Neural cell (in vitro differentiated cells): ENCODE measurements around the gene STXBP1. TPM values are rescaled to one million over a fixed set of nuclear protein-coding genes. Genes with fewer than 3 reads are reported as not detected.

Experiments used
- H2AFZ ChIP-seq: fragments of 200-600, 300-800 bp; sonication (generic), shearing (Covaris generic); 2 replicates; pipeline ENCODE4 v1.6.0; 2014; ENCODE audit warnings: low read depth, mild to moderate bottlenecking, antibody characterized with exemption, low read length, moderate library complexity
- H3F3A ChIP-seq: fragments of 200-600 bp; shearing (Covaris generic); 2 replicates; pipeline ENCODE4 v1.6.1; 2016; ENCODE audit warnings: mild to moderate bottlenecking, moderate library complexity, mixed read lengths, antibody characterized with exemption, low read length; ENCODE audit not compliant: insufficient read depth, poor library complexity, severe bottlenecking
- H3K27ac ChIP-seq: fragments of 200-600, 300-800 bp; sonication (generic), shearing (Covaris generic); 2 replicates; pipeline ENCODE4 v1.5.1; 2014; ENCODE audit warnings: mild to moderate bottlenecking, low read length, moderate library complexity
- H3K27me3 ChIP-seq: fragments of 300-800, 200-600 bp; sonication (generic), shearing (Covaris generic); 2 replicates; pipeline ENCODE4 v1.6.0; 2014; ENCODE audit warnings: mild to moderate bottlenecking, low read depth, low read length, moderate library complexity; ENCODE audit not compliant: insufficient read depth
- H3K36me3 ChIP-seq: fragments of 300-800, 200-600 bp; sonication (generic), shearing (Covaris generic); 2 replicates; pipeline ENCODE4 v1.5.1; 2014; ENCODE audit warnings: mild to moderate bottlenecking, antibody characterized with exemption, low read length, moderate library complexity; ENCODE audit not compliant: insufficient read depth
- H3K4me2 ChIP-seq: fragments of 300-800, 200-600 bp; sonication (generic), shearing (Covaris generic); 2 replicates; pipeline ENCODE4 v1.6.0; 2014; ENCODE audit warnings: mild to moderate bottlenecking, low read length
- H3K4me3 ChIP-seq: fragments of 300-800, 200-600 bp; sonication (generic), shearing (Covaris generic); 2 replicates; pipeline ENCODE4 v1.5.1; 2014; ENCODE audit warnings: mild to moderate bottlenecking, low read length, moderate library complexity
- H3K79me2 ChIP-seq: fragments of 200-600 bp; shearing (Covaris generic); replicated peaks from 2 replicates; pipeline ENCODE4 v1.6.0; 2014; ENCODE audit warnings: mild to moderate bottlenecking, low read length, moderate library complexity; ENCODE audit not compliant: insufficient read depth
- H3K9ac ChIP-seq: fragments of 300-800, 200-600 bp; sonication (generic), shearing (Covaris generic); 2 replicates; pipeline ENCODE4 v1.6.1; 2016; ENCODE audit warnings: mild to moderate bottlenecking, low read length, mixed read lengths
- H3K9me2 ChIP-seq: fragments of 200-600 bp; shearing (Covaris generic); 2 replicates; pipeline ENCODE4 v1.6.1; 2016; ENCODE audit warnings: mild to moderate bottlenecking, low read length, mixed read lengths; ENCODE audit not compliant: insufficient read depth
- H3K9me3 ChIP-seq: fragments of 200-600, 300-800 bp; sonication (generic), shearing (Covaris generic); 2 replicates; pipeline ENCODE4 v1.6.1; 2016; ENCODE audit warnings: mild to moderate bottlenecking, mixed run types, low read length, moderate library complexity, mixed read lengths
- H4K20me1 ChIP-seq: fragments of 200-600 bp; shearing (Covaris generic); 2 replicates; pipeline ENCODE4 v1.6.1; 2016; ENCODE audit warnings: mild to moderate bottlenecking, mixed run types; ENCODE audit not compliant: insufficient read depth
- CTCF ChIP-seq: fragments of 450-650 bp; IDR thresholded peaks from 2 replicates; pipeline ENCODE4 v1.5.1; 2014; ENCODE audit warnings: antibody characterized with exemption, mild to moderate bottlenecking, moderate library complexity; ENCODE audit not compliant: poor library complexity, severe bottlenecking
- EP300 ChIP-seq: fragments of 450-650 bp; conservative IDR thresholded peaks from 2 replicates; pipeline ENCODE4 v1.6.1; 2014; ENCODE audit warnings: antibody characterized with exemption, mild to moderate bottlenecking, moderate library complexity; ENCODE audit not compliant: poor library complexity, severe bottlenecking
- EZH2 ChIP-seq: fragments of 200-600, 300-800 bp; shearing (Covaris generic), sonication (generic); IDR thresholded peaks from 2 replicates; pipeline ENCODE4 v1.6.1; 2014; ENCODE audit warnings: antibody characterized with exemption, low read length, borderline replicate concordance, mild to moderate bottlenecking; ENCODE audit not compliant: insufficient read depth, poor library complexity, severe bottlenecking
- MXI1 ChIP-seq: fragments of 450-650 bp; conservative IDR thresholded peaks from 2 replicates; pipeline ENCODE4 v1.6.1; 2014; ENCODE audit warnings: antibody characterized with exemption, mild to moderate bottlenecking; ENCODE audit not compliant: poor library complexity, severe bottlenecking
- POLR2AphosphoS5 ChIP-seq: IDR thresholded peaks from 2 replicates; pipeline ENCODE4 v1.6.1; 2012
- RAD21 ChIP-seq: fragments of 450-650 bp; conservative IDR thresholded peaks from 2 replicates; pipeline ENCODE4 v1.6.1; 2014; ENCODE audit warnings: antibody characterized with exemption, mild to moderate bottlenecking, moderate library complexity
- REST ChIP-seq: IDR thresholded peaks from 2 replicates; pipeline ENCODE4 v1.6.1; 2012; ENCODE audit warnings: borderline replicate concordance
- SMC3 ChIP-seq: fragments of 450-650 bp; conservative IDR thresholded peaks from 2 replicates; pipeline ENCODE4 v1.6.1; 2014; ENCODE audit warnings: antibody characterized with exemption, mild to moderate bottlenecking, moderate library complexity; ENCODE audit not compliant: poor library complexity
- TAF1 ChIP-seq: IDR thresholded peaks from 2 replicates; pipeline ENCODE4 v1.6.1; 2012; ENCODE audit warnings: low read depth
- polyA plus RNA-seq: library from polyadenylated mRNA; depleted of rRNA; stranded (reverse); fragments of >200 nt; gene quantifications from 2 replicates; pipeline ENCODE4 v1.2.3, GENCODE V29; 2014

STXBP1 gene
- polyA plus RNA-seq, 1 donor from 2014 or later = 42.5 TPM

- TF ChIP-seq EZH2 (no peak), MXI1 (no peak), TAF1 (no peak)
These were observed 16.5 kb upstream of the STXBP1 start (continued) for GRCh38 chr9:127595611-127596010.

- no peak overlapping the region for H3K4me2 ChIP-seq
- H3K9ac ChIP-seq = no peak overlapping the region
- H3K9me2 ChIP-seq = no peaks in the 10 kb centered on the region
- H3K27ac ChIP-seq = no peak overlapping the region
- no peaks in the 10 kb centered on the region for H3K36me3 ChIP-seq
- H3K9me3 ChIP-seq = no peaks in the 10 kb centered on the region
- no peaks in the 10 kb centered on the region for H3K27me3 ChIP-seq
- H3K4me3 ChIP-seq = no peak overlapping the region
- no peak overlapping the region for H2AFZ ChIP-seq
- no peaks in the 10 kb centered on the region for H3F3A ChIP-seq
- H4K20me1 ChIP-seq = no peaks in the 10 kb centered on the region
- TF ChIP-seq EP300 (no peak), POLR2AphosphoS5 (no peak), TAF1 (no peak), CTCF (no peak), EZH2 (no peak), RAD21 (no peak)
- H3K79me2 ChIP-seq = no peaks in the 10 kb centered on the region
These were observed 13.1 kb upstream of the STXBP1 start for GRCh38 chr9:127598839-127599549.

- Histone ChIP-seq H3K27me3 (no peaks in the 10 kb centered on the region), H3K9me3 (no peaks in the 10 kb centered on the region), H2AFZ (no peak overlapping the region), H3K27ac (no peak overlapping the region), H3K36me3 (no peaks in the 10 kb centered on the region), H3K9me2 (no peaks in the 10 kb centered on the region), H3F3A (no peaks in the 10 kb centered on the region), H4K20me1 (no peaks in the 10 kb centered on the region), H3K4me2 (no peak overlapping the region), H3K4me3 (no peak overlapping the region), H3K9ac (no peak overlapping the region), H3K79me2 (no peaks in the 10 kb centered on the region)
- TF ChIP-seq SMC3 (no peak), EZH2 (no peak), POLR2AphosphoS5 (no peak), RAD21 (no peak), CTCF (no peak), MXI1 (no peak), EP300 (no peak), REST (no peak), TAF1 (no peak)
These were observed 12.6 kb upstream of the STXBP1 start for GRCh38 chr9:127599550-127599891.
